DMS53 (cell line): ENCODE data around the gene NOXRED1.

Source experiments
- DNase-seq: peaks from one replicate; lab custom pipeline; 2025; lab: John Stamatoyannopoulos, UW

Gene NOXRED1

DNA sequence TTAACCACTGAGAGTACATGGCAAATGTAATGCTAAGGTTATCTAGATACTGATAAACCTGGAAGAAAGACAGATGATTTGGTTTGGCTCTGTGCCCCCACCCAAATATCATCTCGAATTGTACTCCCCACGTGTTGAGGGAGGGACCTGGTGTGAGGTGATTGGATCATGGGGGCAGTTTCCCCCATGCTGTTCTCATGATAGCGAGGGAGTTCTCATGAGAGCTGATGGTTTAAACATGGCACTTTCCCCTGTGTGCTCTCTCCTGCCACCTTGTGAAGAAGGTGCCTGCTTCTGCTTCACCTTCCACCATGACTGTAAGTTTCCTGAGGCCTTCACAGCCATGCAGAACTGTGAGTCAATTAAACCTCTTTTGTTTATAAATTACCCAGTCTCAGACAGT, 14.2 kb downstream of the NOXRED1 start:
- peak; percentile 37 for DNase-seq

DNA sequence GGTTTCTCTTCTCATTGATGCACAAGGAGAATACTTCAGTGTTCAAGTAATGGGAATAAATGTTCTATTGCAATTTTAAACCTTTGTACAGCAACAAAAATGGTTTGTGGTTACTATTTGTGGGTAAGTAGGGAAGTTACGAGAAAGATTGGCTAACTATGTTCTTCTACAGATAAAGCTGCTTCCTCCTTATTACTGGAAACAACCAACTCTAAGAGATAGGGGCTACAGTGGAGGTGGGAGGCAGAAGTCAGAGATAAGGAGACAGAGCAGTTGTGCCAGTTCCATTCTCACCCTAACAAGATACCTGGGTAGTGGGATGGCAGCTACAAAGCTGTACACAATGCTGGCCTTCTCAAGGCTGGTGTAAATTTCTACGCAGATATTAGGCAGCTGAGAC, 16.2 kb downstream of the NOXRED1 start:
- DNase-seq: no peak

DNA sequence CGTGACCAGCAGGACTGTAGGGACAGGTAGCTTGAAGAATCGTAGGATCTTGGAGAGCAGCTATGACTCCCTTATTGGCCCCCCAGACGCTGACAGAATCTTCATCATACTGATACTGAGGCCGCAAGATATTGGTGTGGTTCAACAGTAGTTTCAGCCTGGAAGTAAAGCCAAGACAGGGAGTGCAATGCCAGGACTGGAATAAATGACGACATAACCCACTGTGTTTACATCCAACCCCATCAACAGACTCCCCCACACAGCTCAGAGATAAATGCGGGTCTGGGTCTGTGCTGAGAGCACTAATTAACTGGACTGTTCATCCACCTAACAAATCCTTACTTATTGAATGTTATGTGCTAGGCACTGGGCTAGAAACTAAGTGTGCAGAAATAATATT, 16.6 kb downstream of the NOXRED1 start:
- DNase-seq: no peak

DNA sequence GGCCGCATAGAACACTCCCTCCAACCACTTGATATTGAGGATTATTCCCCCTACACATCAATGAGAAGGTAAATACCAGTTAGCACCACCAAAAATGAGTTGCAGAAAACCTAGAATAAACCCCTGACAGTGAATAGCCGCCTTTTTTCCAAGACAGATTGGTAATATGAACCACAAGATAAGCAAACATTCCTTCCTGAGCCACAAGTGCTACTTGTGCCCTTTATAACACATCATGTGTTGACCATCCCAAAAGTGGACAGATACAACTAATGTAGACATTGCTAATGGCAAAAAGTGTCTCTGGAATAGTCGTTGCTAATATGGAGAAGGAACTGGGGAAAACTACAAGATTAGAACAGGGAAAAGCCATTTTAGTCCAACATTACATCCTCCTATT, 17.2 kb downstream of the NOXRED1 start:
- no peak for DNase-seq

DNA sequence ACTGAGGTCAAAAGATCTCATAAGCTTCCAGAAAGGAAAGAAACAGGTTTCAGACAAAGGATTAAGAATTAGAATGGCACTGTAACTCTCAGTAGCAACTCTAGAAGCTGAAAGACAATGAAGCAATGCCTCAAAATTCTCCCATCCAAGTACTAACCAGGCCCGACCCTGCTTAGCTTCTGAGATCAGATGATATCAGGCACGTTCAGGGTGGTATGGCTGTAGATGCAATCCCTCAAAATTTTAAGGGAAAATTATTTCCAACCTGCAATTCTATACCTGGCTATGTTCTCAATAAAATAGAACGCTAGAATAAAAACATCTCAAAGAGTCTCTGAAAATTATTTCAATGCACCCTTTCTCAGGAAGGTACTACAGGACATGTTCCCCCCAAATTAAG, 19.6 kb downstream of the NOXRED1 start:
- DNase-seq: no peak

DNA sequence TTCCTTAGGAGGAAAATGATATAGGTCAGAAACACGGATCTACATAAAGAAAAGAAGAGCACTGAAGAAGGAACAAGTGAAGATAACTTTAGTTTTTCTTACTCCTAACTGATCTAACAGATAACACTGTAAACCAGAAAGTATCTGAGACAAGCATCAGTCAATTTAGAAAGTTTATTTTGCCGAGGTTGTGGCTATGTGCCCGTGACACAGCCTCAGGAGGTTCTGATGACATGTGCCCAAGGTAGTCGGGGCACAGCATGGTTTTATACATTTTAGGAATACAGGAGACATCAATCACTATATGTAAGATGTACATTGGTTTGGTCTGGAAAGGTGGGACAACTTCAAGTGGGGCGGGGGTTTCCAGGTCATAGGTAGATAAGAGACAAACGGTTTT, 23.1 kb downstream of the NOXRED1 start:
- no peak for DNase-seq

DNA sequence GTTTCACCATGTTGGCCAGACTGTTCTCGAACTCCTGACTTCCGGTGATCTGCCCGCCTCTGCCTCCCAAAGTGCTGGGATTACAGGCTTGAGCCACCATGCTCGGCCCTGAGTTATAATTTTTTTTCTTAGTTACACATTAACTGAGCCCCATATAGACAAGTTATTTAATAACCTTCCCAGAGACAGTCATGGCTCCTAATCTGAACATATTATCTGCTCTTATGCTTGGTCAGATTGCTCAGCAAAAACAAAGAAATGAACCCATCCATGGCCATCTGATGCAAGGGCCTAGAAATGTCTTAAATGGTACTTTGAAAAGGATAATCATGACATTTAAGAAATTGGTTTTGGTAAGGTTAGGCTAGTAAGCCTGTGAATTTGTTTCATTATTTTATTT, 33.1 kb downstream of the NOXRED1 start:
- peak; percentile 62 for DNase-seq

DNA sequence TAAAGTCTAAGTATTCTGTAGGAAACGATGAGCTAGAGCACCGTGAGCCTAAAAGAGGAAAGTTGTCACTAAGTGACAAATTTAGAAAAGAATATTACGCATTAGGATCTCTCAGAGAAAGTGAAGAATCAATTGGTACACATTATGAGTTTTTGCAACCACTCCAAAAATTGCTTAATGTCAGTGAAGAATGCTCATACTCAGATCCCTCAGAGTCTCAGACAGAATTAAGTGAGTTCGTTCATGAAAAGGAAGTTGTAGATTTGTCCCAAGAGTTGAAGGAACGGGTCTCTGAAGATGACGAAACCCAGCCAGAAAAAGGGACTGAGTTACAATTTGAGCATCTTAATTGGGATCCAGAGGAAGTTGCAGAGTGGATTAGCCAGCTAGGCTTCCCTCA, 44.6 kb downstream of the NOXRED1 start:
- no peak for DNase-seq

DNA sequence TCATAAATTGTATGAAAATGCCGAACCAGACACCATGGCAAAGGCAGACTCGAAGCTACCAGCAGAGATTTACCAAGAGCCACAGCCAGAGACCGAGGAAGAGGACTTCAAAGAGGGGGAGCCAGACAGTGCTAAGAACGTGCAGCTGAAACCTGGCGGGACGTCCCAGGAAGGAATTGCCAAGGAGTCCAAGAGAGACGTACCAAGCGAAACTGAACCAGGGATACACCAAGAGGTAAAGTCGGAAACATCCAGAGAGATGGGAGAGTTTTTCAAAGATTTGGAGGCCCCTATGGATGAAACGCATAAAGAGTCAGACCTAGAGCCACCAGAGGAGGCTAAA, 45.9 kb downstream of the NOXRED1 start:
- no peak for DNase-seq

DNA sequence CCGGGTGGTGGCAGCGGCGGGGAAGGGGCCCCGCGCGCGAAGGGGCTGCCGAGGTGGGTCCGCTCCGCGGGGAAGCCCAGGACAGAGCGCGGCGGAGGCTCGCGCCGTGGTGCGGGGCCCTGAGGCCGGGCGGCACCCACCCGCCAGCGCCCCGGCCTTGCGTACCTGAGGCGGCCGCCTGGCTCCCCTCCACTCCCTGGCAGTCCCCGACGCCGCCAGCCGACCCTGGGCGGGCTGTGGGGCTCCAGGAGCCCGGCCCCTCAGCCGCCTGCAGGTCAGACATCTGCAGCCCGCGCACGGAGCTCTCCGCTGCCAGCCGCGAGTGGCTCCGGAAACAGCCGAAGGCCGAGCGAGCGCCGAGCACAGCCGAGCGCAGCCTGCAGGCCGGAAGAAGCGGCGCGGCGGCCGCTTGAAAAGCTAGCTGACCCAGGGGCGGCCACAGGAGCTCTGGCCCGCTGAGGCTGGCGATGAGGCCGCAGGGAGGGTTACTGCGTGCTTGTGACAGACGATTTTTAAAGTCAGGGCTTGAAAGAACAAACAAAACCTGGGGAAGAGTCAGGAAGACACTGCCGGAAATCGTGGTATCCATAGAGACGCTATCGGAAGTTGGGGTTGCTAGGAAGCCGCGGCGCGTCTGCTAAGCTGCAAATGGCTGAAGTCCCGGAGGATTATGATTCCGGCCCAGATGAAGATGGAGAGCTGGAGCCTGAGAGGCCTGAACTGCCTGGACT, 46.4 kb downstream of the NOXRED1 start, which contains the start of the genes SAMD15 and TMED8:
TSS of gene SAMD15 (plus strand) at position 609 of the 731 bp plus-strand sequence. CDS start at position 649, 40 bp downstream.
TSS of gene TMED8 (minus strand) at position 324 of the 731 bp plus-strand sequence. CDS start at position 283, 41 bp downstream.
- peak; percentile 88 for DNase-seq

DNA sequence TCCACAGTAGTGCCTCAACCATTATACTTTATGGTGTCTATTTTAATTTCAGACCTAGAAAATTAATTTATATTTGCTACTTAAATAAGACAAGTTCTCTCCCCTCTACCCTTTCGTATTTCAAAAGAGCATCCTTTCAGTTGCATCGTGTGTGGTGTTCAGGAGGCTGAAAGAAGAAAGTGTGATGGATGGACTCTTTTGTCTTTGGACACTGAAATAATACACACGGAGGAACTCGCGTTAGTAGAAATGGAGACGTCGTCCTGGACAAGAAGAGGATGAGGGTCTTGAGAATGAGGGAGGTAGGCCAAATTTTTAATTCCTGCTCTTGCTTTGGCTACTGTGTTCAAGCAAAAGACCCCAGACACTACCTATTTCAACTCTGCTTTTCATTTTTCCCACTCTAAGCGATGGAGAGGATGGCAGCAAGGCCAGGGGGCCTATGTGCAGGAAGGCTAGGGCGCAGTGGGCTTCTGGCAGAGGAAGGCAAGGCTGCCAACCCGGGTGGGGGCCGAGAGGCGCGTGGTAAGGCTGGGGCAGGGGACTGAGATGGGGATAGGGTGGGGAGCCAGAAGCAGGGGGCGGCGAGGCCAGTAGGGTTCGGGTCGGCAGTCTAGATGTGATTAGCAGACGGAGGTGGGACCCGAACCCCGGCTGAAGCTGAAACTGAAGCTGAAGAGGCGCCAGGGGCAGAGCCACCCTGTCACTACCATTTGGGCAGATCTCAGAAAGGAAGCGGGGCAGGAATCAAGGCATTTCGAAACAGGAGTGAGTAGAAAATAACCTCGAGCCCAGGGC, 47.2 kb downstream of the NOXRED1 start:
- DNase-seq: peak; percentile 55

DNA sequence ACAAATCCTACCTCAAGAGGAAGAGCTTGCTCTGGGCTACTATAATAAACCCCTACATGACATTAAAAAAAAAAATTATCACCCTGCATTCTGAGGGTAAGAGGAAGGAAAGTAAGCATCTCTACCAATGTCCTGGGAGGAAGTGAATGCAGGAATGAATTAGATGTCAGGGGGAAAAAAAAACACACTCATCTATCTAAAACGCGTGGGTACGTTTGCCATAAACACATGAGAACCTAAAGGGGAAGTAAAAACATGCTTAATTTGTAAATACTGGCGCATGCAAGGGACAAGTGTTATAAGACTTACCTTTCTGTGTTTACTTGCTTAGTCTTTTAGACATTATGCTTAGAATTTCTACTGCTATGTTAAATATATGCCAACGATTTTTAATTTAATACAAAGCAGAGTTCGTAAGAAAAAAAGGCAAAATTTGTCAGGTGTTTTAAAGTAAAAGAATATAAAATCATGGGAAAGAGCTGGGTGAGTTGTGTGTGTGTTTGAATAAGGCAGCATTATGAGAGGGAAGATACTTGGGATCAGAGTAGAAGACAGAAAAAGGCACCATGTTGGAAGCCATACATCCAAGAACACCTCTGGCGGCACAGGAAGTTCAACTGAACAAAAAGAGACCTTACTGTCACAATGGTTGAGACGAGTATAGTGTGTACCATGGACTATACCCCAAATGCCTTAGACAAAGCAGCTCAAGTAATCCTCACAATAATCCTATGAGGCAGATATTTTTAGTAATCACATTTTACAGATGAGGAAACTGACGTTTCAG, 48.0 kb downstream of the NOXRED1 start:
- DNase-seq: no peak

DNA sequence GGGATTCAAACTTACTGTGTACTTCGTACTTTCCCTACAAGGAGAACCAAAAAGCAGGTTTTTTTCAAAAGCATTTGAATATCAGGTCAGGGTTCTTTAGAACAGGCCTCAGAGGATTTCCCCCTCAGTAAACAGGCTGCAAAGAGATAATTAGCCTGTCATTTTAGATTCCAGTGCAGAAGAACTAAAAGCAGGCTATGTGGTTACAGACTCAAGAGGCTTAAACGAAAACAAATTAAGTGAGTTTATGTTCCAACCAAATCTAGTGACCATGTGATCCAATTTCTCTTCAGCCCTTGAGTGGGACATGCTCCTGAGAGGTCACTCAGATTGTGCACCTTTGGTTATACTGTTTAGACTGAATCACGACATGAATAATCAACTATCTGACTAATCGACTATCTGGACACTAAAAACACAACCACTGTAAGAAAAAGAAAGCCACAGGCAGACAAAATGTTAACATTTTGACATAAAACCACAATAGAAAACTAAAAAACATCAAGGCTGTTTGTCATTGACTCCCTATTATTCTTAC, 51.0 kb downstream of the NOXRED1 start:
- DNase-seq: no peak

DNA sequence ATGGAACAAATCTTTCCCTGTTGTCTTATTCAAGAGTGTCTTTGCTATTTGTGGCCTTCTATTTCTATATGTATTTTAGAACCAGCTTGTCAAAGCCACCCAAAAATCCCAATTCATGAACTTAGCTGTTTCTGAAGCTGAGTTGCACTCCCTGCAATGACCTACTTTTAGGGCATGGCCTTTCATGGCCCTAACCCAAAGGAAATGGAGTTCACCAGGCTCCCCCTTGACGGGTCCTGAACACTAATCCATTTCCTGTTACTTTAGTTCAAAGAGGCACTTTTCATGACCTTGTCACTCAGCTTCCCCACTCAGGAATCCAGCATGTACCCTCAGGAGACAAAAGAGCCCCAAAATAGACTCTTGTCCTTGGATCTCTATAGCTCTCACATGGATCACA, 54.0 kb downstream of the NOXRED1 start:
- DNase-seq: no peak

DNA sequence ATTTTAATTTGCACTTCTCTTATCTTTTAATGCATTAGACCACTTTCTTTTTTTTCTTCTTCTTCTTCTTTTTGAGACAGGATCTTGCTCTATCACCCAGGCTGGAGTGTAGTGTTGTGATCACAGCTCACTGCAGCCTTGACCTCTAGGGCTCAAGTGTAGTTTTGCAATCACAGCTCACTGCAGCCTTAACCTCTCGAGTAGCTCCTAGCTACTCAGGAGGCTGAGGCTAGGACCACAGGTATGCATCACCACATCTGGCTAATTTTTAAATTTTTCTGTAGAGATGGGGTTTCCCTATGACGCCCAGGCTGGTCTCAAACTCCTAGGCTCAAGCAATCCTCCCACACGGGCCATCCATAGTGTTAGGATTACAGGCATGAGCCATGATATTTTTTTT, 59.2 kb downstream of the NOXRED1 start:
- DNase-seq: no peak

DNA sequence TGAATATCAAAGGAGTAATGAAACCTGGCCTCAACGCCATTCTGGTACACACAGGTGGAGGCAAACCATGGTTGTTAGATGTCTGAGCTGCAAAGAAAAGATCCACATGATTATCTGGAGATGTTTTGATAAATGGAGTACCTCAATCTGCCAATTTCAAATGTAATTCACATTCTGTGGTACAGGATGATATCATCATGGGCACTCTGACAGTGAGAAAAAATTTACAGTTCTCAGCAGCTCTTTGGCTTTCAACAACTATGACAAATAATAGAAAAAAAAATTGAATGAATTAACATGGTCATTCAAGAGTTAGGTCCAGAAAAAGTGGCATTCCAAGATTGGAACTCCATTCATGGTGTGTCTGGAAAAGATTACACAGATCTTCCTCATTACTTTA, 63.7 kb downstream of the NOXRED1 start:
- DNase-seq: no peak

DNA sequence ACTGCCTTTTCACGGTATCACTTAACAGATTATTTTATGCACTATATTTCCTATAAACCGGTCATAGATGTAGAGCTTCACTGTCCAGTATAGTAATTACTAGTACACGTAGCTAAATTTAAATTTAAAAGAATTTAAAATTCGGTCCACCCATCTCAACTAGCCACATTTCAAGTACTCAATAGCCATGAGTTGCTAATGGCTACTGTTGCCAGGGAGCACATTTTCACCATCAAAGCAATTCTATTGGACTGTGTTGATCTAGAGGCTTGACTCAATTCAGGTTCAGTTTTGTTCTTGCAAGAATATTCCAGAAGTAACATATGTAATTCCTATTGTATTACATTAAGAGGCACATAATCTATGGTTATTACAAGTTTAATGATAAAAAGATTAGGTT, 66.4 kb downstream of the NOXRED1 start:
- DNase-seq: no peak

DNA sequence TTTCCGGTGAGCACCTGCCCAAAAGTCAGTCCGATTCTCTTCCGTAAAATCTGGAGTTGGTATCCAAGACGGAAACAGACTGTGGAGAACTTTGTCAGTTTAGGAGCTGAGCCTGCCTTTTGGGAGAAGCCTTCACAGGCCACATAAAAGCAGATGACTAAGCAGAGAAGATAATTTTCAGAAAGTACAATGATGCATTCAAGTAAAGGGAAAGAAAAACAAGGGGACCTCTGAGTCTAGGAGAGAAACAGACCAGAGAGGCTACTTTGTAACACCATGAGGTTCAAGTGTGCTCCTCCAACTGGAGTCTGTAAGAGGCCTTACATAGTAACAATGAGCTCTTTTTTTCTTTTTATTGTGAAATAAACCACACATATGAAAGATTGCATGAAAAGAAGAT, 67.5 kb downstream of the NOXRED1 start:
- DNase-seq: no peak

DNA sequence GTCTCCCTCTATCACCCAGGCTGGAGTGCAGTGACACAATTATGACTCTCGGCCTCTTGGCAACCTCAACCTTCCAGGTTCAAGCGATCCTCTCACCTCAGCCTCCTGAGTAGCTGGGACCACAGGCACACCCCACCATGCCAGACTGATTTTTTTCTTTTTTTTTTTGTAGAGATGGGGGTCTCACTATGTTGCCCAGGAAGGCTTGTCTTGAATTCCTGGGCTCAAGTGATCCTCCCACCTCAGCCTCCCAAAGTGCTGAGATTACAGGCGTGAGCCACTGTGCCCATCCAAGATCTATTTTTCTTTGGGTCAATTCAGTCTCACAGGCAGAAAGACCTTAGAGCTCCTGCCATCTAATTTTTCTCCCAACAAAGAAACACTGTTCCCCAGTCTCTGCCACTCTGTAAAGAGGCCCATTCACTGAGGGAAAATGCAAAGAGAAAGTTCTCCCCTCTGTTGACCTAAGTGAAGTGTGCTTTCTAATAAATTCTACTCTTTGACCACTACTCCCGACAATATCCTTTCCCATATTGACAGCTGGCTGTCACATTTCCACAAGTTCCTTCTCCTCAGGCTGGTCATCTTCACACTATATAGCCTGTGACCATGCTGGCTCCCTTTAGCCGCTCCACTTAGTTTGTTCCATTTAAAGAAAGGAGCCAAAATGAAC, 69.7 kb downstream of the NOXRED1 start:
- DNase-seq: no peak

DNA sequence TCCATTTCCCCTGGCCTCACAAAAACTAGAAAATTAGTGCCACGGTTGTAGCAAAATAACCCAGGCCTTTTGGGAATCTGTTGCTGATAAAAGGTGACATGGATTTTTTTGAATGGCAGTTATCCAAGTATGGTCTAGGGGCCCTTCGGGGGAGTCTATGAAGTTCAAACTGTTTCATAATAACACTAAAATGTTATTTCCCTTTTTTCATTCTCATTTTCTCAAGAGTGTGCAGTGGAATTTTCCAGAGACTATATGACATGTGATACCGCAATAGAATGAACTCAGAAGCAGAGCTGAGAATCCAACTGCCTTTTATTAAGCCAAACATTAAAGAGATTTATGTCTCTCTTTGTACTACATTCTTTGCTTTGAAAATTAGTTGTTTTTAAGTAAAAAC, 75.6 kb downstream of the NOXRED1 start:
- DNase-seq: no peak

DNA sequence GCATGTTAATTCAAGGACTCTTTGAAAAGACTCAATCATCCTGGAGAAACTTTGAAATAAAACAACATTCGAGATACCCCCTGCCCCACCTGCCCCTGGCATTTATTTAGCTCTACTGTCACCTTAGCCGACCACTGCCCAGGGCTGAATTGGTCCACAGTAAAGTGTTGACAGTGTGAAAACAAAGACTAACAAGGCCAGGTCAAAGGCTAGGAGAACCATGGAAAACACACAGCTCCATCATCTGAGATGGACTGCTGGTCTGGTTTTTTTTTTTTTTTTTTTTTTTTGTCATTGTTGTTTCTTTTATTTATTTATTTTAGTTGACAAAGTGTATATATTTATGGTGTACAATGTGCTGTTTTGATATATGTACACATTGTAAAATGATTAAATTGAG, 76.8 kb downstream of the NOXRED1 start:
- no peak for DNase-seq
